Astrocyte of the cerebellum (primary cell): Measurements from ENCODE around the gene LRP1B.

Experiments used
- DNase-seq: peaks from one replicate; pipeline ENCODE4 v3.0.0-alpha.2; 2011; ENCODE audit warnings: low read depth
- H3K4me3 ChIP-seq: 2 replicates; pipeline ENCODE4 v1.5.1; 2011; ENCODE audit warnings: mild to moderate bottlenecking, low read depth, low read length, moderate library complexity
- in situ Hi-C: cut with HindIII; loops from 2 replicates; pipeline ENCODE4 v1.10.0; 2017; ENCODE audit warnings: low sequenced_read_pairs
- TF ChIP-seq, protein P1 (sequence below): IDR thresholded peaks from 2 replicates; pipeline ENCODE4 v1.5.1; 2012; ENCODE audit warnings: low read length, low read depth, moderate library complexity, mild to moderate bottlenecking; ENCODE audit errors: missing control alignments

Gene LRP1B

DNA sequence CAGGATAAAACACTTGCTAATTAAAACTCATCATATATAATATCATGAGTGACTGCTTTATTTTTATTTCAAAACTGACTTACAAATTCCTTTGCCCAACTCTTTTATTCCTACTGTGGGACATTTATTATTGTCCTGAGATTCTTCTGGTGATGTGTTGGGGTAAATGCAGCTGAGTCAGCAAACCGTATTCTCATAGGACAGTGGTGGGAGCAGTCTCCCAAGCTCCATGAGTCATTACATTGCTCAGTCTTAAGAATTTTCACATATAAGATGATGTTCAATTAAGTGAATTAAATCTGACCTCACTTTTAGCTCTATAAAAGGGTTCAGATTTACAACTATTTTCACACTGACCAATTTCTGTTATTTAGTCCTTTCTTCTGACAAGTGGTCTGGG is 1530.7 kb downstream of the LRP1B start:
- H3K4me3 ChIP-seq, result no peak overlapping the region
- TF ChIP-seq, protein P1, sequence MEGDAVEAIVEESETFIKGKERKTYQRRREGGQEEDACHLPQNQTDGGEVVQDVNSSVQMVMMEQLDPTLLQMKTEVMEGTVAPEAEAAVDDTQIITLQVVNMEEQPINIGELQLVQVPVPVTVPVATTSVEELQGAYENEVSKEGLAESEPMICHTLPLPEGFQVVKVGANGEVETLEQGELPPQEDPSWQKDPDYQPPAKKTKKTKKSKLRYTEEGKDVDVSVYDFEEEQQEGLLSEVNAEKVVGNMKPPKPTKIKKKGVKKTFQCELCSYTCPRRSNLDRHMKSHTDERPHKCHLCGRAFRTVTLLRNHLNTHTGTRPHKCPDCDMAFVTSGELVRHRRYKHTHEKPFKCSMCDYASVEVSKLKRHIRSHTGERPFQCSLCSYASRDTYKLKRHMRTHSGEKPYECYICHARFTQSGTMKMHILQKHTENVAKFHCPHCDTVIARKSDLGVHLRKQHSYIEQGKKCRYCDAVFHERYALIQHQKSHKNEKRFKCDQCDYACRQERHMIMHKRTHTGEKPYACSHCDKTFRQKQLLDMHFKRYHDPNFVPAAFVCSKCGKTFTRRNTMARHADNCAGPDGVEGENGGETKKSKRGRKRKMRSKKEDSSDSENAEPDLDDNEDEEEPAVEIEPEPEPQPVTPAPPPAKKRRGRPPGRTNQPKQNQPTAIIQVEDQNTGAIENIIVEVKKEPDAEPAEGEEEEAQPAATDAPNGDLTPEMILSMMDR, result no peak
- peak; percentile 80 for DNase-seq
- in situ Hi-C loops, result no loop called here

DNA sequence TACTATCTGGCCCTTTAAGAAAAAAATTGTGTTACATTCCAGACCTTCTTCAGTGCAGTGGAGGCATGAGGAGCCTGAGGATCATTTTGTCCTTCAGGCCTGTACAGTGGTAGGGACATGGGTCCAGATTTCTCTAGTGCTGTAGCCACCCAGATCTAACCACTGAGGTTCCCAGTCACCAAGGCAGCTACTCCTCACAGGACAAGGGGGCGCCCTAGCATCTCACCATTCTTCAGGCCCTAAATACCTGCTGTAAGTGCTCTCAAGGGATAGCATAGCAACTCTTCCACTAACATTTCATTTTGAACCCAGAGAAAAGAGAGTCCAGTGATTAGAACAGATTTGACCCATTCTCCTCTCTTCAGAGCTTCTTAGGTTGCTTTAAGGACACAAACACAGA is 1533.0 kb downstream of the LRP1B start:
- no peak for DNase-seq
- TF ChIP-seq, protein P1, result no peak
- in situ Hi-C loops, result no loop called here
- no peak overlapping the region for H3K4me3 ChIP-seq

DNA sequence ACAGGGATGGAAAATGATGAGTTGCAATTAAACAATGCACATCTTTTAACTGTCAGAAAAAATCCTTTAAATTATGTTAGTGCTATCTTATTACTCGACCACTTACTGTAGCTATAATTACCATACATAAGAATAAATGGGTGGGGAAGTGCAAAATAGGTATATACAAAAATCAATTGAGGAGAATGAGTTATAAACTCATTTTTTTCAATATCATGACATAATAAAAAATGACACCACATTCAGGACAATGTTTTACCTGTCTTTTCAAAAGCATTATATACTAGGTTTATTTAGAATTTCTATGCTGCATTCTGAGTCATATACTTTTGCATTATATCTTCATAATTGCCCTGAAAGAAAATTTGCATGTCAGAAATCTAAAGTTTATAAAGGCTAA is 1533.6 kb downstream of the LRP1B start:
- DNase-seq, result no peak
- in situ Hi-C loops, result no loop called here
- no peak overlapping the region for H3K4me3 ChIP-seq
- TF ChIP-seq, protein P1, result no peak

DNA sequence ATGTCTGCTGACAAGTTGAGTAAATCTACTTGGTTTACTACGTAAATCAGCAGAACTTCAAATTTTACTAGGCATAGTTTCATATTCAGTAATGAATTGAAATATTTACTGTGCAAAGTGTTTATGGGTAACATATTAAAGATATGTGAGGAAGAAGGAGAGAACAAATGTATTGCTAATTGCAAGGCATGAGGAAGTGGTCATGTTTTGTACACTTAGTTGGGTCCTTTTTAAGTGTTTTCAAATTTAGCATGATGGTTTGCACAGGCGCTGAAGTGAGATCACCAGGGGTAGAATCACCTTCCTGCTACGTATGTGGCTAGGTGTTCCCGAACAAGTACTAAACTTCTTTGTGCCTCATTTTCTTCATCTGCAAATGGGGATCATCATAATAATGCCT is 1534.4 kb downstream of the LRP1B start:
- DNase-seq, result no peak
- TF ChIP-seq, protein P1, result no peak
- in situ Hi-C loops, result no loop called here
- H3K4me3 ChIP-seq, result no peak overlapping the region

DNA sequence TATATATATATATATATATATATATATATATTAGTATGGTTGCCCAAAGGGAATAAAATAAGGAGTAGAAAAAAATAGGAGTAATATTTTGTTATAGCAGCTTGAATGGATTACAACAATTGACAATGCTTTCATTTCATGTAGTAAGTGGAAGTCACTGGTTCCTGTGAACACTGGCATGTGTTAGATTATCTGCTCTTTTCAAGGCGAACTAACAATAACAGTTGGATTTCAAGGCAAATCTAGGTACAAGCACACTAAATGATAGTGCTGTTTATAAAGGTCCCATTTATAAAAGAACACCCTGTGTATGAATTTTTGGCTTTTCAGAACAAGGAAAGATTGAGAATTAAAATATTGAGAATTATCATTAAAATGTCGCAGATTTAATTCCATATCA is 1535.7 kb downstream of the LRP1B start:
- H3K4me3 ChIP-seq, result no peak overlapping the region
- TF ChIP-seq, protein P1, result no peak
- no peak for DNase-seq
- in situ Hi-C loops, result no loop called here

DNA sequence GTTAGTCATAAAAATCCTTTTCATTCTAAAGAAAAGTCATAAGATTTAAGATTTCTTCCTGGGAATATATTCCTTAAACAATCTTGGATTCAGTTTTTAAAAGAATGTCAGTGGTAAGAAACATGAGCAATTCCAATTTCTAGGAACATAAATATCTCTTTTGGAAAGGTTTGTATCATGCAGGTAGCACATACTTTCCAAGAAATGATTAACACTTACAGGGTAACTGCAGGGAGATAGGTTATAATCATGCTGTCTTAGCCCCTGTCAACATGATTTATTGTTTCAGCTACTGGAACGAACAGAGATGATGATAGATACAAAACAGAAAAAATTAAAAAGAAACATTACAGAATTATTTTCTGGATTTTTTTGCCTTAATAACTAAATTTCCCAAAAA is 1537.7 kb downstream of the LRP1B start:
- in situ Hi-C loops, result no loop called here
- no peak for DNase-seq
- no peak overlapping the region for H3K4me3 ChIP-seq
- TF ChIP-seq, protein P1, result no peak

DNA sequence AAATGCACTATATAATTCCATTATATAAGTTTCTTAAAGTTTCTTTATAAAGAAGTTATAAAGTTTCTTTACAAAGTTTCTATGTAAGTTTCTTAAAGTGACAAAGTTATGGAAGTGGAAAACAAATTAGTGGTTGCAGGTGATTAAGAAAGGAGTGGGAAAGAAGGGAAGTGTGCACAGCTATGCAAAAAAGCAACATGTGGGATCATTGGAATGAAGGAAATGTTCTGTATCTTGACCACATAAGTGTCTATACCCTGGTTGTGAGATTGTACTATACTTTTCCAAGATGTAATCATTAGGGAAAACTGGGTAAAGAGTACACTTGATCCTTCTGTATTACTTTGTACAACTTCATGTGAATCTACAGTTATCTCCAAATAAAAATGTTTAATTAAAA is 1541.1 kb downstream of the LRP1B start:
- TF ChIP-seq, protein P1, result no peak
- in situ Hi-C loops, result no loop called here

More for the DNA sequence above, 1541.1 kb downstream of the LRP1B start:
- no peak overlapping the region for H3K4me3 ChIP-seq
- DNase-seq, result peak; percentile 19
